Esophagus muscularis mucosa (tissue), 4 donors: Measurements from ENCODE around the gene IL36A.

Experiments
- EP300 ChIP-seq: sonication (generic); formaldehyde crosslinking; IDR thresholded peaks from one replicate; pipeline ENCODE4 v1.6.1; 2017; ENCODE audit warnings: antibody characterized with exemption
- POLR2AphosphoS5 ChIP-seq, 2 donors: sonication (generic); formaldehyde crosslinking; IDR thresholded peaks; one replicate each; pipeline ENCODE4 v1.6.1; 2017; ENCODE audit warnings: antibody characterized with exemption in 2 of 2
- TF ChIP-seq, protein P1 (sequence below), 3 experiments: fragments of 200-600 bp in 2 of 3; fragments of 450-650 bp in 1 of 3; sonication (generic) in 2 of 3; IDR thresholded peaks; one replicate each; pipeline ENCODE4 v1.5.1; 2017 to 2019; ENCODE audit warnings: antibody characterized with exemption in 3 of 3, mild to moderate bottlenecking in 2 of 3, moderate library complexity in 1 of 3

DNA sequence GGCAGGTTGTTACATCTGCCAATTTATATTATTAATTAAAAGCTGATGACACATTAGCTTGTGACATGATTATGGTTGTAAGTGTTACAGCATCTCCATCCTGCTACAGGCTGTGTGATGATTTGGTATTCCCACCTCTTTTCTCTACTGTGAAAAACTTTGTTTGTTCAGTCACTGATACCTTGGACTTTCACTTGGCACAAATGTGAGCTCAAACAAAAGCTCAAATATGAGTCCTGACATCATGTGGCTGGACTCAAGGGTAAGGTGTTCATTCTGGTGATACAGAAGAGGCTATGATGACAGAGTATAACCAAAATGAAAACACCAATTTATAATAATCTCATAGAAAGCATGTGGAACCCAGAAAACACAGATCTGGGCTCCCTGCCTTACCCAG, 11.4 kb upstream of the IL36A start:
- TF ChIP-seq, protein P1, sequence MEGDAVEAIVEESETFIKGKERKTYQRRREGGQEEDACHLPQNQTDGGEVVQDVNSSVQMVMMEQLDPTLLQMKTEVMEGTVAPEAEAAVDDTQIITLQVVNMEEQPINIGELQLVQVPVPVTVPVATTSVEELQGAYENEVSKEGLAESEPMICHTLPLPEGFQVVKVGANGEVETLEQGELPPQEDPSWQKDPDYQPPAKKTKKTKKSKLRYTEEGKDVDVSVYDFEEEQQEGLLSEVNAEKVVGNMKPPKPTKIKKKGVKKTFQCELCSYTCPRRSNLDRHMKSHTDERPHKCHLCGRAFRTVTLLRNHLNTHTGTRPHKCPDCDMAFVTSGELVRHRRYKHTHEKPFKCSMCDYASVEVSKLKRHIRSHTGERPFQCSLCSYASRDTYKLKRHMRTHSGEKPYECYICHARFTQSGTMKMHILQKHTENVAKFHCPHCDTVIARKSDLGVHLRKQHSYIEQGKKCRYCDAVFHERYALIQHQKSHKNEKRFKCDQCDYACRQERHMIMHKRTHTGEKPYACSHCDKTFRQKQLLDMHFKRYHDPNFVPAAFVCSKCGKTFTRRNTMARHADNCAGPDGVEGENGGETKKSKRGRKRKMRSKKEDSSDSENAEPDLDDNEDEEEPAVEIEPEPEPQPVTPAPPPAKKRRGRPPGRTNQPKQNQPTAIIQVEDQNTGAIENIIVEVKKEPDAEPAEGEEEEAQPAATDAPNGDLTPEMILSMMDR (IDR thresholded peaks at IDR 0.05) = no peak
- TF ChIP-seq EP300 (no peak), POLR2AphosphoS5 (IDR thresholded peaks at IDR 0.05) (no peak)
